MM.1S (cell line): Measurements from ENCODE around the gene ZNF804B.

Experiments
- EZH2 ChIP-seq: fragments of 300-600 bp; sonication (generic); optimal IDR thresholded peaks from 2 replicates; pipeline ENCODE3; 2017; ENCODE audit warnings: low read depth, mild to moderate bottlenecking, antibody characterized with exemption, low read length, mixed read lengths
- TF ChIP-seq, protein P1 (sequence below): fragments of 300-600 bp; sonication (generic); IDR thresholded peaks from 2 replicates; pipeline ENCODE4 v1.5.1; 2016; ENCODE audit warnings: antibody characterized with exemption, low read length, mixed read lengths

DNA sequence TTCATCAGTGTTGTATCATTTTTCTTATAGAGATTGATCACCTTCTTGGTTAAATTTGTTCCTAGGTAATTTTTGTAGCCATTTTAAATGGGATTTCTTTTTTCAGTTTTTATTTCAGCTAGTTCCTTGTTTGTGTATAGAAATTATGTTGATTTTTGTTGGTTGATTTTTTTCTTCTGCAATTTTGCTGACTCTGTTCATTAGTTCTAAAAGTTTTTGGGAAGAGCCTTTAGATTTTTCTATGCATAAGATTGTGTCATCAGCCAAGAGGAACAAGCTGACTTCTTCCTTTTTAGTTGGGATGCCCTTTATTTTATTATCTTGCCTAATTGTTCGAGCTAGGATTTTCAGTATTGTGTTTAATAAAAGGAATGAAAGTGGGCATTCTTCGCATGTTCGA, 258.2 kb downstream of the ZNF804B start:
- TF ChIP-seq, protein P1, sequence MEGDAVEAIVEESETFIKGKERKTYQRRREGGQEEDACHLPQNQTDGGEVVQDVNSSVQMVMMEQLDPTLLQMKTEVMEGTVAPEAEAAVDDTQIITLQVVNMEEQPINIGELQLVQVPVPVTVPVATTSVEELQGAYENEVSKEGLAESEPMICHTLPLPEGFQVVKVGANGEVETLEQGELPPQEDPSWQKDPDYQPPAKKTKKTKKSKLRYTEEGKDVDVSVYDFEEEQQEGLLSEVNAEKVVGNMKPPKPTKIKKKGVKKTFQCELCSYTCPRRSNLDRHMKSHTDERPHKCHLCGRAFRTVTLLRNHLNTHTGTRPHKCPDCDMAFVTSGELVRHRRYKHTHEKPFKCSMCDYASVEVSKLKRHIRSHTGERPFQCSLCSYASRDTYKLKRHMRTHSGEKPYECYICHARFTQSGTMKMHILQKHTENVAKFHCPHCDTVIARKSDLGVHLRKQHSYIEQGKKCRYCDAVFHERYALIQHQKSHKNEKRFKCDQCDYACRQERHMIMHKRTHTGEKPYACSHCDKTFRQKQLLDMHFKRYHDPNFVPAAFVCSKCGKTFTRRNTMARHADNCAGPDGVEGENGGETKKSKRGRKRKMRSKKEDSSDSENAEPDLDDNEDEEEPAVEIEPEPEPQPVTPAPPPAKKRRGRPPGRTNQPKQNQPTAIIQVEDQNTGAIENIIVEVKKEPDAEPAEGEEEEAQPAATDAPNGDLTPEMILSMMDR: no peak
- TF ChIP-seq EZH2: no peak
